Ascending aorta (tissue), 2 donors: Measurements from ENCODE around the gene REPIN1. TPM values are rescaled to one million over a fixed set of nuclear protein-coding genes. Genes with fewer than 3 reads are reported as not detected.

Source experiments
- DNase-seq, 2 donors: peaks; one replicate each; pipeline ENCODE4 v3.0.0-alpha.2; 2019; ENCODE audit warnings: low spot score in 2 of 2
- H3K27ac ChIP-seq, 2 donors: fragments of 200-600 bp; sonication (generic); one replicate each; pipeline ENCODE4 v1.5.1; 2016 to 2017; ENCODE audit warnings: mild to moderate bottlenecking in 1 of 2
- H3K27me3 ChIP-seq: fragments of 200-600 bp; sonication (generic); one replicate; pipeline ENCODE4 v1.5.1; 2017
- H3K36me3 ChIP-seq, 2 donors: fragments of 200-600 bp; sonication (generic); one replicate each; pipeline ENCODE4 v1.5.1; 2016
- H3K4me1 ChIP-seq, 2 donors: fragments of 200-600 bp; sonication (generic); one replicate each; pipeline ENCODE4 v1.5.1; 2016 to 2017; ENCODE audit warnings: mild to moderate bottlenecking in 1 of 2
- H3K4me3 ChIP-seq, 2 donors: fragments of 200-600 bp; sonication (generic); one replicate each; pipeline ENCODE4 v1.5.1; 2016 to 2017; ENCODE audit warnings: mild to moderate bottlenecking in 1 of 2
- H3K9me3 ChIP-seq, 2 donors: fragments of 200-600 bp; sonication (generic); one replicate each; pipeline ENCODE4 v1.5.1; 2016
- intact Hi-C: fragments of 100-400 bp; cut with DNase I; formaldehyde crosslinking; loops from one replicate; pipeline ENCODE4 v1.15.1; 2023
- total RNA-seq: library from RNA; depleted of rRNA; stranded (reverse); fragments of >200 nt; gene quantifications from one replicate; pipeline ENCODE4 v1.1.0, GENCODE V29; 2016
- TF ChIP-seq, protein P1 (sequence below), 3 experiments: fragments of 200-600 bp in 2 of 3; fragments of 450-650 bp in 1 of 3; sonication (generic) in 2 of 3; IDR thresholded peaks; one replicate each; pipeline ENCODE4 v1.5.1; 2016 to 2019; ENCODE audit warnings: antibody characterized with exemption in 3 of 3, mild to moderate bottlenecking in 1 of 3, moderate library complexity in 1 of 3

Gene REPIN1
- total RNA-seq, 1 donor from 2014 or later: 123 TPM

DNA sequence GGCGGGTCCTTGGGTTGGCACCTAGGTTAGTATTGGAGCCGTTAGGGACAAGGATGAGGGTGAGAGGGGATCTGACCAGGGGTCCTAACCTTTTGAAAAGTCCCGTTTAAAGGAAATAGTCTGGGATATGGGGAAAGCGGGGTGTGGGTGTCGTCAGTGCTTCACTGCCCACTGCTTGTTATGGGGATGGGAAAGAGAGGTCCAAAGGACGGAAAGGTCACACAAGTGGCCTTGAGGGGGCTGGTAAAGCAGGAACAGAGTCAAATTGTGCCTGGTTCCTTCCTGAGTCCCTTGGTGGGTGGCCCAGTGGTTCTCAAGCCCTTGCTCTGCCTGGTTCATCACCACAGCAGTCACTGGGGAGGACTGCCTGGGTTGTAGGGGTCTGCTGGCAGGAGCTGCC lies 7.9 kb downstream of the REPIN1 start:
- TF ChIP-seq, protein P1, sequence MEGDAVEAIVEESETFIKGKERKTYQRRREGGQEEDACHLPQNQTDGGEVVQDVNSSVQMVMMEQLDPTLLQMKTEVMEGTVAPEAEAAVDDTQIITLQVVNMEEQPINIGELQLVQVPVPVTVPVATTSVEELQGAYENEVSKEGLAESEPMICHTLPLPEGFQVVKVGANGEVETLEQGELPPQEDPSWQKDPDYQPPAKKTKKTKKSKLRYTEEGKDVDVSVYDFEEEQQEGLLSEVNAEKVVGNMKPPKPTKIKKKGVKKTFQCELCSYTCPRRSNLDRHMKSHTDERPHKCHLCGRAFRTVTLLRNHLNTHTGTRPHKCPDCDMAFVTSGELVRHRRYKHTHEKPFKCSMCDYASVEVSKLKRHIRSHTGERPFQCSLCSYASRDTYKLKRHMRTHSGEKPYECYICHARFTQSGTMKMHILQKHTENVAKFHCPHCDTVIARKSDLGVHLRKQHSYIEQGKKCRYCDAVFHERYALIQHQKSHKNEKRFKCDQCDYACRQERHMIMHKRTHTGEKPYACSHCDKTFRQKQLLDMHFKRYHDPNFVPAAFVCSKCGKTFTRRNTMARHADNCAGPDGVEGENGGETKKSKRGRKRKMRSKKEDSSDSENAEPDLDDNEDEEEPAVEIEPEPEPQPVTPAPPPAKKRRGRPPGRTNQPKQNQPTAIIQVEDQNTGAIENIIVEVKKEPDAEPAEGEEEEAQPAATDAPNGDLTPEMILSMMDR (IDR thresholded peaks at IDR 0.05): no peak
- intact Hi-C loops: loop anchor here (5.0 to 10.0 kb wide), 4 partner anchors 504 to 1112 kb away; partner anchors contain the start of genes ATP6V0E2, ZNF783 and ZNF862
- no peaks in the 10 kb centered on the region for H3K9me3 ChIP-seq
- H3K27ac ChIP-seq: no peak overlapping the region
- peaks cover 0 to 6% of the 10 kb centered on the region in 2 donors for H3K4me1 ChIP-seq
- no peaks in the 10 kb centered on the region for H3K27me3 ChIP-seq
- DNase-seq: no peak
- H3K36me3 ChIP-seq: peaks cover 20 to 32% of the 10 kb centered on the region in 2 donors
- no peak overlapping the region for H3K4me3 ChIP-seq

DNA sequence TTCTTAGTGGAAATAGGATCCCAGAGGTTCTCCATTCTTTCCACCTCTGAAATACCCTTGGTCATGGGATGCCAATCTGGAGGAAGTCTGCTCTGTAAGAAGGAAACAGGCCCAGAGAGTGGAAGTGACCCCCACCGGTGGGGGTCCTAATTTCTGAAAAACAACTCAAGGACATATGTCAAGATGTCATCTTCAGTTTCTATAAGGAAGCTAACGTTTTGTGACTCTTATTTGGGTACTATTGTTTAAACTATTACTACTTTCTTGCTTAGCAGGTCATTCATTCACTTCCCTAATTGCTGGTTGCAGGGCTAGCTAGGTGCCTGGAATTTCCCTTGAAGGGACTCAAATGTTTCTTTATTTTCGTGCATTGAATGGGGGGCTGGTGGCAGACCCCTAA lies 8.6 kb downstream of the REPIN1 start:
- Histone ChIP-seq H3K9me3 (no peaks in the 10 kb centered on the region), H3K4me1 (peaks cover 0 to 6% of the 10 kb centered on the region in 2 donors), H3K36me3 (peaks cover 14 to 26% of the 10 kb centered on the region in 2 donors), H3K4me3 (no peak overlapping the region), H3K27ac (no peak overlapping the region), H3K27me3 (no peaks in the 10 kb centered on the region)
- TF ChIP-seq, protein P1 (IDR thresholded peaks at IDR 0.05): no peak
- no peak for DNase-seq
- intact Hi-C loops: loop anchor here (5.0 to 10.0 kb wide), 4 partner anchors 505 to 1112 kb away; partner anchors contain the start of genes ATP6V0E2, ZNF783 and ZNF862

DNA sequence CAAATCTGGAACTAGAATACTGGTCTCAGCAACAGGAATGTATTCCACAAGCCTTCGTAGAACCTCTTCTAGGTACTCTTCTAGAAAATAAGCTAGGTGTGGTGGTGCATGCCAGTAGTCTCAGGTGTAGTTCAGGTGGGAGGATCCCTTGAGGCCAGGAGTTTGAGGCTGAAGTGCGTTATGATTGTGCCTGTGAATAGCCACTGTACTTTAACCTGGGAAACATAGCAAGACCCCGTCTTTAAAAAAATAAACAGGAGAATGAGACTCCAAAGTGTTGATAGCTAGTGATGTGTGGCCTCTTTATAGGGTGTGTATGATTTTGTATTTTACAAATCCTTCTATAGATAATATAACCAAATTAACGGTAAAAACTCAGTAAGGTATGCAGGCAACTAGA lies 9.0 kb downstream of the REPIN1 start:
- no peak overlapping the region for H3K27ac ChIP-seq
- no peak for DNase-seq
- H3K27me3 ChIP-seq: no peaks in the 10 kb centered on the region
- peaks cover 9 to 21% of the 10 kb centered on the region in 2 donors for H3K36me3 ChIP-seq
- H3K4me3 ChIP-seq: no peak overlapping the region
- H3K4me1 ChIP-seq: peaks cover 0 to 6% of the 10 kb centered on the region in 2 donors
- intact Hi-C loops: loop anchor here (5.0 to 10.0 kb wide), 4 partner anchors 505 to 1113 kb away; partner anchors contain the start of genes ATP6V0E2, ZNF783 and ZNF862
- TF ChIP-seq, protein P1 (IDR thresholded peaks at IDR 0.05): no peak
- no peaks in the 10 kb centered on the region for H3K9me3 ChIP-seq

DNA sequence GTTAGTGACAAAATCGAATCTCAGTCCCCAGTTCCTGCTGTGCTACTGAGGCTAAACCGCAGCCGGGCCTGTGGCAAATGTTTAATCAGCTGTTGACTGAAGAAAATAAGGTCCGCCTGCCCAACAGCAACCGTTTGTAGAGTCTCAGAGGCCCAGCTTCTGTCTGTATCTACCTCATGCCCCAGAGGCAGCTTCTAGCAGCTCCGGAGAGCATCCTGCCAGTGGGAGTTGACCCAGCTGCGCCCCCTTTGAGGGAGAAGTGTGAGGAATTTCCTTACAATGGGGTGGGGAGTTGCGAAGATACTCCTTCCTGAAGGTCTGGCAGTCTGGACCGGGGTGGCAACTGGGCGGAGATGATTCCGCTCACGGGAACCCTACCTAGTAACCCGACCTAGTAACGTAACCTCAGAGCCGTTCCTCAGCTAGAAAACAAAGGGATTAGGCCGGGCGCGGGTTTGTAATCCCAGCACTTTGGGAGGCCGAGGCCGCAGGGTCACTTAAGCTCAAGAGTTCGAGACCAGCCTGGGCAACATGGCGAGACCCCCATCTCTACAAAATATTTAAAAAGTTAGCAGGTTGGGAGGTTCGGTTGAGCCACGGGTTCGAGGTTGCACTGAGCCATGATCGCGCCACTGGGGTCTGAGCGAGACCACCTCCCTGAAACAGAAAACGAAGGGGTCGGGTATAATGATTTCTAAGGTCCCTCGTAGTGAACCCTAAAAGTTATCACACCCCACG lies 9.7 kb downstream of the REPIN1 start:
- Histone ChIP-seq H3K27me3 (no peaks in the 10 kb centered on the region), H3K9me3 (no peaks in the 10 kb centered on the region), H3K36me3 (peaks cover 3 to 15% of the 10 kb centered on the region in 2 donors), H3K4me3 (peak overlapping the region; percentile 61 to 93), H3K27ac (peak overlapping the region; percentile 63 to 79), H3K4me1 (peaks cover 0 to 6% of the 10 kb centered on the region in 2 donors)
- intact Hi-C loops: loop anchor here (5.0 to 10.0 kb wide), 4 partner anchors 506 to 1113 kb away; partner anchors contain the start of genes ATP6V0E2, ZNF783 and ZNF862
- TF ChIP-seq, protein P1 (IDR thresholded peaks at IDR 0.05): no peak
- DNase-seq: no peak

DNA sequence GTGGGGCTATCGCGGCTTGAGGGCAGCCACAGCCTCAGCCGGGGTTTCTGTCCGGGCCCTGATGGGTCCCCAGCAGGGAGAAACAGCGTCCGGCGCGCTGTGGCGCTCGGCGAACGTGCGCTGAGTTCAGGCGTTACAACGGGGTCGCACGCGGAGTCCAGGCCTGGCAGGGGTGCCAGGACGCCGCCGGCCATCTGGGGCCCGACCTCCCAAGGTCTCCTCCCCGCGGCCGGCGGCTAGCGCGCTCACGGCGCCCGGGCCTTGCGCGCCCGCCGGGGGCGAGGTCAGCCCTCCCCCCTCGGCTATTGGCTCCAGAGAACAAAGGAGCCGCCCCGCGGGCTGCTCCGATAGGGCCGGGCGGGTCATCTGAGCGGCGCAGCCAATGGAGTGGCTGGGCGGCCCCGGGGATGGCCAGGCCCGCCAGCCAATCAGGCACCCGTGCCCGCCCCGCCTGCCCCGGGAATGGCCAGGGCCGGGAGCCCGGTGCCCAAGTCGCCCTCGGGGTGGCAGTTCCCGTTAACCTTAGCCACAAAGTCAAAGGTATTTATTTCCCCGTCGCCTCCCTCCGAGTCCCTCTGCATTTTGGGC lies 10.3 kb downstream of the REPIN1 start, which contains the start of gene ZNF775:
ZNF775 (plus strand) TSS at position 478 of the 588 bp plus-strand sequence. CDS start 9,141 bp downstream, outside the sequence.
- peaks cover 0 to 8% of the 10 kb centered on the region in 2 donors for H3K36me3 ChIP-seq
- peak within 1 kb of the TSS; percentile 61 to 93 for H3K4me3 ChIP-seq
- intact Hi-C loops: loop anchor here (1.0 to 10.0 kb wide), 6 partner anchors 10 to 1114 kb away; partner anchors contain the start of genes ATP6V0E2, ZNF783 and ZNF862
- H3K4me1 ChIP-seq: peaks cover 0 to 6% of the 10 kb centered on the region in 2 donors
- H3K9me3 ChIP-seq: no peaks in the 10 kb centered on the region
- H3K27me3 ChIP-seq: no peaks in the 10 kb centered on the region
- TF ChIP-seq, protein P1 (IDR thresholded peaks at IDR 0.05): no peak
- DNase-seq: peak; percentile 88 to 98
- peak within 1 kb of the TSS; percentile 79 to 85 for H3K27ac ChIP-seq
